H9 (cell line): ENCODE results near the gene MTMR6. TPM values are rescaled to one million over a fixed set of nuclear protein-coding genes. Genes with fewer than 3 reads are reported as not detected.
A peak's percentile ranks its signal among the peaks of the same experiment; 100 is the strongest.

ENCODE experiments used
- DNase-seq: peaks from one replicate; pipeline ENCODE4 v3.0.0-alpha.2; 2017
- H2AFZ ChIP-seq: one replicate; pipeline ENCODE4 v1.6.1; 2013; ENCODE audit warnings: mild to moderate bottlenecking, low read length, control low read depth, moderate library complexity
- H2AK5ac ChIP-seq: 2 replicates; pipeline ENCODE4 v1.6.1; 2013; ENCODE audit warnings: low read length, control low read depth, mixed read lengths; ENCODE audit not compliant: insufficient read length
- H2BK120ac ChIP-seq: one replicate; pipeline ENCODE4 v1.6.1; 2013; ENCODE audit warnings: low read depth, mild to moderate bottlenecking, low read length, control low read depth, inconsistent platforms; ENCODE audit not compliant: poor library complexity, severe bottlenecking
- H2BK12ac ChIP-seq: 2 replicates; pipeline ENCODE4 v1.6.1; 2013; ENCODE audit warnings: low read length, control low read depth, mixed read lengths, low read depth; ENCODE audit not compliant: insufficient read length
- H2BK15ac ChIP-seq: 2 replicates; pipeline ENCODE4 v1.6.1; 2013; ENCODE audit warnings: low read depth, low read length, control low read depth
- H2BK20ac ChIP-seq: one replicate; pipeline ENCODE4 v1.6.1; 2013; ENCODE audit warnings: low read depth, mild to moderate bottlenecking, low read length, control low read depth, inconsistent platforms; ENCODE audit not compliant: poor library complexity, severe bottlenecking
- H2BK5ac ChIP-seq: 2 replicates; pipeline ENCODE4 v1.6.1; 2013; ENCODE audit warnings: low read length, control low read depth, mixed read lengths; ENCODE audit not compliant: insufficient read length
- H3K14ac ChIP-seq: 2 replicates; pipeline ENCODE4 v1.6.1; 2013; ENCODE audit warnings: low read length, control low read depth; ENCODE audit not compliant: insufficient read depth
- H3K18ac ChIP-seq: 2 replicates; pipeline ENCODE4 v1.6.1; 2013; ENCODE audit warnings: low read depth, mild to moderate bottlenecking, mixed read lengths, low read length, control low read depth; ENCODE audit not compliant: insufficient read length
- H3K23ac ChIP-seq: 2 replicates; pipeline ENCODE4 v1.6.1; 2013; ENCODE audit warnings: low read length, control low read depth, mixed read lengths, low read depth; ENCODE audit not compliant: insufficient read length
- H3K23me2 ChIP-seq: 2 replicates; pipeline ENCODE4 v1.6.1; 2013; ENCODE audit warnings: low read depth, mild to moderate bottlenecking, mixed read lengths, low read length, control low read depth; ENCODE audit not compliant: insufficient read length, poor library complexity, severe bottlenecking
- H3K27ac ChIP-seq: 2 replicates; pipeline ENCODE4 v1.5.1; 2013; ENCODE audit warnings: low read length, control low read depth, mixed read lengths, low read depth; ENCODE audit not compliant: insufficient read length
- H3K27me3 ChIP-seq: 2 replicates; pipeline ENCODE4 v1.6.1; 2013; ENCODE audit warnings: low read length, control low read depth, inconsistent platforms; ENCODE audit not compliant: insufficient read depth
- H3K4ac ChIP-seq: 2 replicates; pipeline ENCODE4 v1.6.1; 2013; ENCODE audit warnings: low read depth, mild to moderate bottlenecking, control low read depth, inconsistent platforms, low read length, moderate library complexity
- H3K4me1 ChIP-seq: 2 replicates; pipeline ENCODE4 v1.6.1; 2013; ENCODE audit warnings: low read length, control low read depth, inconsistent platforms; ENCODE audit not compliant: insufficient read depth
- H3K4me2 ChIP-seq: 2 replicates; pipeline ENCODE4 v1.6.1; 2013; ENCODE audit warnings: low read length, control low read depth, mixed read lengths; ENCODE audit not compliant: insufficient read length, insufficient read depth
- H3K56ac ChIP-seq: 2 replicates; pipeline ENCODE4 v1.6.1; 2013; ENCODE audit warnings: low read depth, mild to moderate bottlenecking, mixed read lengths, low read length, control low read depth; ENCODE audit not compliant: insufficient read length
- H3K79me1 ChIP-seq: 2 replicates; pipeline ENCODE4 v1.6.1; 2013; ENCODE audit warnings: low read depth, mild to moderate bottlenecking, moderate library complexity, low read length, control low read depth, inconsistent platforms; ENCODE audit not compliant: insufficient read depth, poor library complexity, severe bottlenecking
- H3K79me2 ChIP-seq: 2 replicates; pipeline ENCODE4 v1.6.1; 2013; ENCODE audit warnings: low read length, control low read depth, inconsistent platforms; ENCODE audit not compliant: insufficient read depth
- H3K9ac ChIP-seq: 2 replicates; pipeline ENCODE4 v1.6.1; 2013; ENCODE audit warnings: low read length, control low read depth, mixed read lengths; ENCODE audit not compliant: insufficient read length; ENCODE audit errors: extremely low read depth
- H3K9me3 ChIP-seq: one replicate; pipeline ENCODE4 v1.6.1; 2013; ENCODE audit warnings: low read depth, low read length, inconsistent platforms; ENCODE audit not compliant: control insufficient read depth
- H3T11ph ChIP-seq: one replicate; pipeline ENCODE4 v1.6.1; 2013; ENCODE audit warnings: mild to moderate bottlenecking, low read length, control low read depth, inconsistent platforms
- H4K20me1 ChIP-seq: one replicate; pipeline ENCODE4 v1.6.1; 2013; ENCODE audit not compliant: control insufficient read depth, insufficient read length, insufficient read depth
- H4K5ac ChIP-seq: 2 replicates; pipeline ENCODE4 v1.6.1; 2013; ENCODE audit warnings: low read depth, mild to moderate bottlenecking, mixed read lengths, low read length, control low read depth; ENCODE audit not compliant: insufficient read length
- H4K8ac ChIP-seq: replicated peaks from 2 replicates; pipeline ENCODE4 v1.6.1; 2013; ENCODE audit warnings: low read length, control low read depth, mixed read lengths, low read depth; ENCODE audit not compliant: insufficient read length
- H4K91ac ChIP-seq: 2 replicates; pipeline ENCODE4 v1.6.1; 2013; ENCODE audit warnings: low read depth, mild to moderate bottlenecking, moderate library complexity, mixed read lengths, low read length, control low read depth; ENCODE audit not compliant: insufficient read length
- H3K27ac Mint-ChIP-seq, 3 experiments: 2 replicates in 2 of 3; 3 replicates in 1 of 3; pipeline ENCODE4 v1.8.0; 2020 to 2021; ENCODE audit warnings: mixed read lengths in 3 of 3, mild to moderate bottlenecking in 1 of 3, moderate library complexity in 1 of 3
- H3K27me3 Mint-ChIP-seq: 2 replicates; pipeline ENCODE4 v1.8.0; 2021; ENCODE audit warnings: low read depth, mild to moderate bottlenecking, moderate library complexity, mixed read lengths
- H3K36me3 Mint-ChIP-seq, 3 experiments: 2 replicates in 2 of 3; 3 replicates in 1 of 3; pipeline ENCODE4 v1.8.0; 2020 to 2021; ENCODE audit warnings: low read depth in 3 of 3, mixed read lengths in 3 of 3; ENCODE audit not compliant: insufficient read depth in 1 of 3
- H3K4me1 Mint-ChIP-seq, 2 experiments: 2 replicates each; pipeline ENCODE4 v1.8.0; 2020; ENCODE audit warnings: mixed read lengths in 2 of 2
- H3K4me3 Mint-ChIP-seq, 2 experiments: 2 replicates in 1 of 2; 3 replicates in 1 of 2; pipeline ENCODE4 v1.8.0; 2020 to 2021; ENCODE audit warnings: mild to moderate bottlenecking in 2 of 2, mixed read lengths in 2 of 2, moderate library complexity in 1 of 2
- H3K9me3 Mint-ChIP-seq, 2 experiments: 2 replicates in 1 of 2; 3 replicates in 1 of 2; pipeline ENCODE4 v1.8.0; 2020; ENCODE audit warnings: mild to moderate bottlenecking in 2 of 2, mixed read lengths in 2 of 2, moderate library complexity in 1 of 2
- WGBS: extraction: QIAGEN DNeasy Blood & Tissue Kit; methylation state at CpG from one replicate; pipeline ENCODE4 v1.1.7; 2013; ENCODE audit warnings: missing lambda C conversion rate, low lambda C conversion rate, mixed read lengths; ENCODE audit not compliant: insufficient read length; ENCODE audit errors: extremely low coverage; 5-methylcytosine and 5-hydroxymethylcytosine counted together
- total RNA-seq: library from RNA; stranded (reverse); gene quantifications from 2 replicates; pipeline ENCODE4 v1.2.1, GENCODE V29; 2021
- TF ChIP-seq, protein P1 (sequence below): fragments of 200-600 bp; sonication (generic); conservative IDR thresholded peaks from 3 replicates; pipeline ENCODE4 v1.8.0; 2021; ENCODE audit warnings: antibody characterized with exemption, mild to moderate bottlenecking

The MTMR6 gene
- total RNA-seq, 1 experiment from 2014 or later: 7.0 TPM

DNA sequence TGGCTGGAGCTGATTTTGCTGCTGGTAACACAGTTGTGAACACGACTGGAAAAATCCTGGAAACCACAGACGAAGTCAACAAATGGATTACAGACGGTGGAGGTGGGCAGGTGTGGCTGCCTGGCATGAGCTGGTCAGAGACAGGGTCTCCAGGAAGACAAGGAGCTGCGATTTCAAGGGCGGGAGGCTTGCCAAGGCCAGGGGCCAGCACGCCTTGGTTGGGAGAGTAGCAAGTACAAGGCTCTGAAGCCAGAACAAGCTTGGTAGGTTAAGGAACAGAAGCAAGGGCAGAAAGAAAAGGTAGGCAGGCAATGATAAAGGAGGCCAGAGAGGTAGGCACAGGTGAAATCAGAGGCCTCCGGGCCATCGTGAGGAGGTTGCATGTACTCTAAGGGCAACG, 64.5 kb downstream of the MTMR6 start:
- Histone ChIP-seq H3K4ac (no peak overlapping the region), H3K9ac (no peak overlapping the region), H3T11ph (no peak overlapping the region), H4K20me1 (no peaks in the 10 kb centered on the region), H2BK120ac (no peak overlapping the region), H4K8ac (no peak overlapping the region), H3K23ac (no peak overlapping the region), H2AK5ac (no peak overlapping the region), H2BK20ac (no peak overlapping the region), H3K27me3 (no peaks in the 10 kb centered on the region), H3K18ac (no peak overlapping the region), H3K4me1 (no peaks in the 10 kb centered on the region), H2BK12ac (no peak overlapping the region), H3K23me2 (no peaks in the 10 kb centered on the region), H3K79me1 (no peaks in the 10 kb centered on the region), H2BK5ac (no peak overlapping the region), H2AFZ (no peak overlapping the region), H3K9me3 (no peaks in the 10 kb centered on the region), H2BK15ac (no peak overlapping the region), H4K5ac (no peak overlapping the region), H3K56ac (no peak overlapping the region), H4K91ac (no peak overlapping the region), H3K4me2 (no peak overlapping the region), H3K27ac (no peak overlapping the region), H3K14ac (no peak overlapping the region), H3K79me2 (no peaks in the 10 kb centered on the region)
- Mint-ChIP-seq H3K4me1 (peaks cover under 1% of the 10 kb centered on the region in 2 experiments; a peak in 2 of 4 replicates), H3K4me3 (no peak overlapping the region), H3K27me3 (no peaks in the 10 kb centered on the region; the same call in 1 of the 2 replicates), H3K9me3 (no peaks in the 10 kb centered on the region), H3K27ac (peak overlapping the region in 1 of 3 experiments; percentile 74; a peak in 1 of 7 replicates), H3K36me3 (no peaks in the 10 kb centered on the region; a peak in 1 of 7 replicates)
- TF ChIP-seq, protein P1, sequence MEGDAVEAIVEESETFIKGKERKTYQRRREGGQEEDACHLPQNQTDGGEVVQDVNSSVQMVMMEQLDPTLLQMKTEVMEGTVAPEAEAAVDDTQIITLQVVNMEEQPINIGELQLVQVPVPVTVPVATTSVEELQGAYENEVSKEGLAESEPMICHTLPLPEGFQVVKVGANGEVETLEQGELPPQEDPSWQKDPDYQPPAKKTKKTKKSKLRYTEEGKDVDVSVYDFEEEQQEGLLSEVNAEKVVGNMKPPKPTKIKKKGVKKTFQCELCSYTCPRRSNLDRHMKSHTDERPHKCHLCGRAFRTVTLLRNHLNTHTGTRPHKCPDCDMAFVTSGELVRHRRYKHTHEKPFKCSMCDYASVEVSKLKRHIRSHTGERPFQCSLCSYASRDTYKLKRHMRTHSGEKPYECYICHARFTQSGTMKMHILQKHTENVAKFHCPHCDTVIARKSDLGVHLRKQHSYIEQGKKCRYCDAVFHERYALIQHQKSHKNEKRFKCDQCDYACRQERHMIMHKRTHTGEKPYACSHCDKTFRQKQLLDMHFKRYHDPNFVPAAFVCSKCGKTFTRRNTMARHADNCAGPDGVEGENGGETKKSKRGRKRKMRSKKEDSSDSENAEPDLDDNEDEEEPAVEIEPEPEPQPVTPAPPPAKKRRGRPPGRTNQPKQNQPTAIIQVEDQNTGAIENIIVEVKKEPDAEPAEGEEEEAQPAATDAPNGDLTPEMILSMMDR: no peak
- no CpG with 5 or more reads among the region's 9 CpGs for WGBS
- DNase-seq: no peak
